DMS53 treated with DMSO at 0.1 percent for 48 hours (cell line): ENCODE data around the gene OR2AG2.
"Not testable (repeated sequence)": the region's sequence is repeated elsewhere in the genome, so short reads cannot be mapped to it uniquely, and the experiment has no call there.

ENCODE experiments used
- DNase-seq: peaks from one replicate; lab custom pipeline; 2025; ENCODE audit not compliant: unreplicated experiment; lab: John Stamatoyannopoulos, UW

OR2AG2 gene, protein sequence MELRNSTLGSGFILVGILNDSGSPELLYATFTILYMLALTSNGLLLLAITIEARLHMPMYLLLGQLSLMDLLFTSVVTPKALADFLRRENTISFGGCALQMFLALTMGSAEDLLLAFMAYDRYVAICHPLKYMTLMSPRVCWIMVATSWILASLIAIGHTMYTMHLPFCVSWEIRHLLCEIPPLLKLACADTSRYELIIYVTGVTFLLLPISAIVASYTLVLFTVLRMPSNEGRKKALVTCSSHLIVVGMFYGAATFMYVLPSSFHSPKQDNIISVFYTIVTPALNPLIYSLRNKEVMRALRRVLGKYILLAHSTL

DNA sequence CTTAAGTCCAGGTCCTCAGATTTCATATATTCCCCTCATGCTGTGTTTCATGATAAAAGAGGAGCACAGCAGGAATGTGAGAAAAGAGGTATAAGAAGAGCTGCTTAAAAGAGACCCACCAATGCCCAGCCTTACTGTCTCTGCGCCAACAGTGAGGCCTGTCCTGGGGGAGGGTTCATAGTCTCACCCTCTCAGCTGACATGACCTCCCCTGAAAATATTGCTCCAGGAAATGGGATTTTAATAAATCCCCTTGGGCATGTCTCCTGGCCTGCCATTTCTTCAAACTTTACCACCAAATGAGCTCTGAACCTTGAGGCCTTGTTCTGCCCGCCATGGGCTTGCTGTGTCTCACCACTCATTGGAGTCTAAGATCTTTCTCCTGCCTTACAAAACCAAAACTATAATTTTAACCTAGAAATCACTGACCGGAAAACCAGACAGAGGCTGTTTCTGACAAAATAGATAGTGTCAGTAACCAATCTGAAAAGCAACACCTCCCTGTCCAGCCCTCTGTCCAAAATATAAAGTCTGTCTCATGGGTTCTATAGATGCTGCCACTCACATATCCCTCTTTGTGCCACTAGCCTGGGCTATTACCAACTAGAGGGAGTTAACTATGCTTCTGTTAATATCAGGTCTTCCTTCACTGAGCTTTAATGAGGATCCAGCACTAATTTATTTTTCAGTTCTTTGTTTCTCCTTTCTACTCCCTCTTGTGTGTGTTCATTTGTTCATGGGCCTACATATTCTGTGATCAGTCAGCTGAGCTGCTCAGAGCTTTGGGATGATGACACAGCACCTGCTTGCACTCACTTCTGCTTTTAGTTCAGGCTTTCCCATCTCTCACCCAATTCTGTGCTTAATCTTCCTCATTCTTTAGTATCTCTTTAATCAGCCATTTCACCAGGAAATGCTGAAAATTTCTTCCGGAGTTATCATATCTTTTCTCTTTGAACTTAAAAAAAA, at the start of gene OR2AG2:
Gene OR2AG2, minus strand, starts transcription at position 51 of the 968 bp plus-strand sequence. CDS start 3,019 bp downstream, outside the sequence.
- DNase-seq = no peak

DNA sequence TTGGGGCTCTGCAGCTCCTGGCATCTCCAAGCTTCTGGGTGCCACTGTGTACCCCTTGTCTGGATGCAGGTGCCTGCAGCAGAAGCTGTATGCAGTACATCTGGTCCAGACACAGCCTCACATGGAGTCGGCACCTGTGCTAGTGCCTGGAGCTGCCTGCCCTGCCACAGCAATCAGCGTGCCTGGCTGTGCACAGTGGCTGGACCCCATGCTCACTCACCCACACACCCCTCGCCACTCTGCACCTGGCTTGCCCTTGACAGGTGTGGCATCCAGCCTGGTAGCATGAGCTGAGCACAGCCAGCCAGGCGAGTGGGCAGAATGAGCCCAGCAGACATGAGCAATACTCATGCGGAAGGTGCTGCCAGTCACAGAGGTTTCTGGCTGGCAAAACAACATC, 47.2 kb upstream of the OR2AG2 start:
- no peak for DNase-seq

DNA sequence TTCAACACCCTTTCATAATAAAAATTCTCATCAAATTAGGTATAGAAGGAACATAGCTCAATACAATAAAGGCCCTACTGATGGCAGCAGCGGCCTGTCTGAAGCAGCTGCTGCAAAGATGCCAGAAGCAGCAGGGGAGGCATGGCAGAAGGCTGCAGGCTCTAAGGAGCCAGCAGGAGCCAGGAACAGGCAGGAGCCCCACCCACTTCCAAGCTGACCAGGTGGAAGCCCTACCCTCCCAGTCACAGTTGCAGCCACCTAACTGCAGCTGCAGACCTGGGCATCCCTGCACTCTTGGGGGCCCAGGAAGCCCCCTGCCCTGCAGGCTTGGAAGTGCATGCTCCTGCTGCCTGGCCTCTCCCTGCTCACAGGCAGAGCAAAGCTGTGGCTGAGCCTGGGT, 45.9 kb upstream of the OR2AG2 start:
- DNase-seq = no peak

DNA sequence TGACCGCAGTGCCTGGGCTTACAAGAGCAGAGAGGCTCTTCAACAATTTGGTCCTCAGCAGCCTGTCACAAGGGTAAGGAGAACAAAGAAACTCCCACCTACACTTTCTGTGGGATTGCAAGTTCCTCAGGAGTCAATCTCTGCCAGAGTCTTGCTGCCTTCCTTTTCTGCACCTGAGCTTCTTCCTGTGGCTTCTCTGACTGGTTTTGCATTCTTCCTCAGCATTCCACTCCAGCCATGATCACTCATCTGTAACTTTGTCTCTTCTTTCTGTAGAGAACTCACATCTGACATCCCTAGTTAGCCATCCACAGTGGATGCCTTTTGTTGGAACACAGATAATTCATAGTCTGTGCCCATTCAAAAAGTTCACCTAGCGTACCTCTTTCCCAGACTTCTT, 41.9 kb upstream of the OR2AG2 start:
- DNase-seq = no peak

DNA sequence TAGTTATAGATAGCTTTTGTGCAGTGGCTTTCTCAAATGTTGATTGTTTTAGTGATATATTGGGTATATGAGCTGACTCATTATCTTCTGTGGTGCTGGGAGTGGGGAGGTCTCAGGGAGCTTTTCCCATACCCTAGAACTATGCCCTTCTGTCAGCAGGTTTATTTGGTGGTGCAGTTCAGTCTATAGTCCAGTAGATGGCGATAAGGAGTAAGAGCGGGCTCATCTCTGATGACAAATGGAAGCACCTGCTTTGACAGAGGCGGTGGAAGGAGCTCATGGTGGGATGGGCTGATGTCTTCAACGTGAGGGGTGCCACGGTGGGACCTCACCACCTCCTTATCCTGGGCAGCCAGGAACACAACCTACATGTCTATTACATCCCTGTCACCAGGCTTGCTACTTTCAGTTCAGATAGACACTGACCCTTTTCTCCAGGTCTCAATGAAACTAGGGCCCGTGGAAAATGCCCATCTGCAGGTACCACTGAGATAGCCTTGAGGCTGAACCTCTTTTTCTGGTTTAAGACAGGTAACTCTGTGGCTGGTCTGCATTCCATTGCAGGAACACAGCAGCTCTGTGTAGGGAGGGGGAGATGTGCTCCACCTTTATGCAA, 40.7 kb upstream of the OR2AG2 start:
- DNase-seq = peak; percentile 58

DNA sequence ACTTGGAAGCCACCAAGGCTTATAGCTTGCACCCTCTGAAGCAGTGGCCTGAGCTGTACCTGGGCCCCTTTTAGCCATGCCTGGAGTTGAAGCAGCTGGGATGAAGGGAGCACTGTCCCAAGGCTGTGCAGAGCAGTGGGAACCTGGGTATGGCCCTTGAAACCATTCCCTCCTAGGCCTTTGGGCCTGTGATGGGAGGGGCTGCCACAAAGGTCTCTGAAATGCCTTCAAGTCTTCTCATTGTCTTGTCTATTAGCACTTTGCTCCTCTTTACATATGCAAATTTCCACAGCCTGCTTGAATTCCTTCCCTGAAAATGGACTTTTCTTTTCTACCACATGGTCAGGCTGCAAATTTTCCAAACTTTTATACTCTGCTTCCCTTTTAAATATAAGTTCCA, 29.3 kb upstream of the OR2AG2 start:
- DNase-seq = not testable (repeated sequence)

DNA sequence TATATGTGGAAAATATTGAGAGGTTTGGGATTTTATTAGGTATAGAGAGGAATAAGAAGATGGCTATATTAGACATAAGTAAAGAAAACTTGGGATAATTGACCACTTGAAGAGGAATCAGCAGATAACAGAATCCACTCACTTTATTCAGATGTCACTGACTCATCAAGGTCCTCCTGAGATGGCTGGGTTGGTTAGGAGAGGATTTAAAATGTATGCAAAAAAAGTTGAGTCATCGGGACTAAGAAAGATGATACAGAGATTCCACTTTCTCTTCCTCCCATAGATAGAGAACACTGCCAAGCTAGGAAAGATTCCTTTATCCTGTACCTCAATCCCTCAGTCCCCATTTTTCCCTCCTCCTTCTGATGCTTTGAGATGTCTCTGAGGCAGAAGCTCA, 27.6 kb upstream of the OR2AG2 start, which contains the start of gene OR6A2:
Gene OR6A2, minus strand, starts transcription at position 288 of the 400 bp plus-strand sequence. CDS start 3,981 bp downstream, outside the sequence.
- no peak for DNase-seq

DNA sequence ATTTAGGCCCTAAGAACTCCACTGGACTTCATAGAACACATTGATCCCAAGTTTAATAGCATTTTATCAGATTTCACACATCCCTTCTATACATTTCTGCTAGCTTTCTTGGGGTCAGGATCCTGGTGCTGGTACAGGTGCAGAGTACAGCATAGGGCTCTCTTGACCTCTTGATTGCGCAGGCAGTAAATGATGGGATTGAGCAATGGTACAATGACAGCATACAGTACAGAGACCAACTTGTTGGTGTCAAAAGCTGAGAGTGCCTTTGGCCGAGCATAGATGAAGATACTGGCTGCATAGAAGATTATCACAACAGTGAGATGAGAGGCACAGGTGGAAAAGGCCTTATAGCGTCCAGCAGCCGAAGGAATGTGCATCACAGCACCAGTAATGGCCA, 22.9 kb upstream of the OR2AG2 start:
- DNase-seq = no peak

DNA sequence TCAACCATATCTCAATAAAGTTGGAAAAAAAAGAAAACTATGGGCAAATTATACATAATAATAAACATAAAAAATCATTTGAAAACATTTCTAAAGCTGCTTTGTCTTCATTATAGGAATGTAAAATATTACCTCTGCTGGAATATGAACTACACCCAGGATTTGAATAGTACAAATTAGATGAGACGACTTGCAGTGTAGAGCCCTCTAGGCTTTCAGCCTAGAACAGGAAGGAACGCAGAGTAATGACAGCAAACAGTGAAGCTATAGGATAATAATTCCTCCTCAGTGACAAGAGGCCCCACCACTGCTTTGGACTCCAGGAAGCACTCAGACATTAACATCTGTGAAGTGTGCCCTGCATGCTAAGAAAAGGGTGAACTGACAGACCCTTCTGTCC, 18.8 kb upstream of the OR2AG2 start:
- DNase-seq = no peak

DNA sequence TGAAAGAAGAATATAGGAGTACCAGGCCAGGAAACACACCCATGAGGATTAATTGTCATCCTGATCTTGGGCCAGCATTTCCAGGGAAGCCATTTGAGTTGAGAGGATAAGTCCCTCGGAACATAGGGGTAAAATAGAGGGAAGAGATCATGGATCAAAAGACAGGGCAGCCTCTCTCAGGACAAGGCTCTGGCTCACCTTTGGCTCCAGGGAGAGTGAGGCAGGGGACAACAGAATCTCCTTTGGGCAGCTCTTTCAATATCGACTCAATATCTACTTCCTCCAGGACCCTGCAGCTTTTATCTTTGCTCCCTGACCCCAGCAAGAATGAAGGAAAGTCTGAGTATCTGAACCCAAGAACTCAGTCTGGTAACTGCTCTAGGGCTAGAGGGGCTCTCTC, 10.9 kb upstream of the OR2AG2 start, which contains the start of gene OR2AG1:
Gene OR2AG1, plus strand, starts transcription at position 301 of the 400 bp plus-strand sequence. CDS start 2,018 bp downstream, outside the sequence.
- DNase-seq = no peak

DNA sequence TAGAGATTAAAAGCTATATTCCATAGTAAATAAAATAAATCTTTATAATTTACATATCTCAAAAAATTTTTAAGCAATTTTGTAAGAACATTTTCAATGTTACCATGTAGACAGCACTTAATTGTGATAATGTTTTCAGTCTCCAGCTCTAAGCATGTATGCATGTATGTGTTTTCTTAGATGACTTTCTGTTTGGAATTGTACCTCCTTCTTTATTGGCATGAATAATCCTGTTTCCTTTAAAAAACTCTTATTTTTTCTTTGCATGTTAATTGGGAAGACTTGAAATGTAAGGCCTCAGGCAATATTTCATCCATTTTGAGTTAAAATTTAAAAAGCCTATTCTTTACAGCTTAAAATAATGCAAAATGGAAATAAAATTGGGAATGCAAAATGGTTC, 9.1 kb upstream of the OR2AG2 start:
- no peak for DNase-seq

DNA sequence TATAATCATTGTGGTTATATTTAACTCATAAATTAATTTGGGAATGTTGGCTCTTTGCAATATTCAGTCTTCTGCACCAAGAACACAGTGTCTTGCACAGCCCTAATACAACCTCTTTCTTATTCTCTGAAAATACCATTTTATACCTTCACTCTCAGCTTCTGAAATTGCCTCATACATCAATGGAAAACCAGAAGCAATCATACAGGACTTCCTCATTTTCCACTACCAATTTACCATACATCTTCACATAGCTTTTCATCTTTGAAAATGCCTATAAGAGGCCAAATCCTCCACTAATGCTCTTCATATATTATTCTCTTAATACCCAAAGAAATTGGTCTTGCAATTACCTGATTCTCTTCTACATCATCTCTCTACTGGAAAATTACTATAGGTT, 6.7 kb upstream of the OR2AG2 start:
- no peak for DNase-seq

DNA sequence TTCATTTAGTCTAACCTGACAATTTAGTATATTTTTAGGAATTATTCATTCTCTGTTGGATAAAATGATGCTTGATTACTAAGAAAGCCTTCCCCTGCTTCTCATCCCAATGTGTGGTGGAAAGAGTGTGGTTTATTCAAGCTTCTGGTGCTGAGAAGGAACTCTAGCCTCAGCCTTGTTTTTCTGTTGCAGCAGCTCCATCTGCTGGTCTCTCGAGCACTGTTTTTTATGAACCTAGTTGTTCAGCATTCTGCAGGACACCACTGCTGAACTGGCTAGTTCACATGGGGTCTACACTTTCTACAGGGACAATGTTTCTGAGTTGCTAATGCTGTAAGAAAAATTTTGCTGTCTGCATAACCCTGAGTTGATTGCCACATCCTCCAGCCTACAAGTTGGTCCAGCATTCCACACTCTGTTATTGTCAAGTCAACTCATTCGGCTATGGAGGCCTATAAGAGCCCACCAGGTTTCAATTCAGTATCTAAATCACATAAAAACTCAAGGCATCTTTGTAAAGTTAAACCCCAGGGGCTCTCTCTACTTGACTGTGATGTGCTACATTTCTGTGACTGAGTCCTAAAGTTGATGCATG, 14.3 kb downstream of the OR2AG2 start:
- DNase-seq = peak; percentile 59

DNA sequence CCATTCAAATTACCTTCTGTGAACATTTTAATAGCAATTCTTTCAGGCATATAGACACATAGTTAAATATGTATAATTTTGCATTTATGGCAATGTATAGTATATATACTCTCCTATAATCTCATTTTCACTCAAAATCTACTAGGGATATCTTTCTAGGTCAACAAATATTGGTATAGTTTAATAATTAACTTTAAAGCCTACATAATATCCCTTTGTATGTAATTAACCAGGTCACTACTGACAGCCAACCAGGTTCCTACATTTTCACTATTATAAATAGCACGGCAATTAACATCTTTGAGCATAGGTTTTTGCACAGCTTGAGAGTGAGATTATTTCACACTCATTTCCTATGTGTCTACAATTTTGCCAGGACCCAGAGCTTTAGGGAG, 15.8 kb downstream of the OR2AG2 start:
- peak; percentile 20 for DNase-seq

DNA sequence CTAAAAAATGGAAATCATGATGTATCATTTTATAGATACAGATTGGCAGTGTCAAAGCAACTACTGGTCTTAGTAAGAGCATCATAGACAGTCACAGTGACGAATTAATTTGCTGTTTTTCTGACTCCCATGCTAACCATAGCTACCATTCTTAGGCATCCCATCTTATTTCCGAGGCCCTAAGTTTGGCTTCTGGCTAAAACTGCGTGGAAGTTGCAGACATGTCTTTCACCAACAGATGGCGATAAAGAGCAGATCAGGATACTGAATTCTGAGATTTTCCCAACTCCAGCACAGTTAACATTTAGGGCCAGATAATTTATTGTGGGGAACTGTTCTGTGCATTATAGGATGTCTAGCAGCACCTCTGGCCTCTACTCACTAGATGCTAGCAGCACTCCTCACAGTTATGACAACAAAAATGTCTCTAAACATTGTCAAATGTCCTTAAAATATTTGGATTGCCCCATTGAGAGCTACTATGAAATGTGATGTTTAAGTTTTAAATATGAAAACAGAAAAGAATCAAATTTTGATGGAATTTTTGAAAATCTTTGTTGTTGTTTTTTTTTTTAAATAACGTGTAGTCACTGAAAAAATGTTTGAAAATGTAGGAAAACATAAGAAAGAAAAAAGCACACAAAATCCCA, 16.3 kb downstream of the OR2AG2 start:
- DNase-seq = peak; percentile 17

DNA sequence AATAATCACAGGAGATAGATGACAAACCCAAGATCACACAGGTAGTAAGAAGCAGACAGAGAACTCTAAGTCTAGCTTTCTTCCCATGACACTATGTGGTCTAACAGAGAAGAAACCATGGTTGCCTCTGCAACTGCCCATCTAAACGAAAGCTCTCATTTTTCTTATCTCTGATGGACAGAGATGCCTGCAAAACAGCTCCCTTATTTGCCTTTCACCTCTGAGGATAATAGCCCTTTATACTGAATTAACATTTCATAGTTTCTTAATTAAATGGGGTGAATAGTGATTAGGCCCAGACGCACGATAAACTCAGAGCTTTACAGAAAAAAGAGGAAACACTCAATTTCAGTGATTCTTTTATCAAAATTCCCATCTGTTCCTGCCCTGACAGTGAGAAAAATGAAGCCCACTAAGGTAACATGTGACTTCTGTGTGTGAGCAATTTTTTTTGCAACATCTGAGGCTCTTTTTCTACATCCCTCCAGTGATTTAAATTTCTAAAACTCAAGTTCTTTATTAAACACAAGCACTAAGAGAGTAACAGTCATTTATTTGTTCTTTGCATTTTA, 24.6 kb downstream of the OR2AG2 start:
- no peak for DNase-seq

DNA sequence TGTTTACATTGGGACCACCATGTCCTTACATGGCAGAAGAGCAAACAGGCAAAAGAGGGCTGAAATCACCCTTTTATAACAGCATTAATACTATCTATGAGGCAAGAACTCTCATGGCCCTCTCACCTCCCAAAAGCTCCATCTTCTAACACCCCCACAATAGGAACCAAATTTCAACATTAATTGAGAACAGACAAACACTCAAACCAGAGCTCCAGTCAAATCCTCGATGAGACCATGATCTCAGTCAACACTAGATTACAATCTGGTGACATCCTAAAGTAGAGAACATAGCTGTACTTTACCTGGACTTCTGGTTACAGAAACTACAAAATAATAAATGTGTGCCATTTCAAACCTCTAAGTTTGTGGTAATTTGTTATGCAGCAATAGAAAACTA, 25.1 kb downstream of the OR2AG2 start:
- DNase-seq = no peak

DNA sequence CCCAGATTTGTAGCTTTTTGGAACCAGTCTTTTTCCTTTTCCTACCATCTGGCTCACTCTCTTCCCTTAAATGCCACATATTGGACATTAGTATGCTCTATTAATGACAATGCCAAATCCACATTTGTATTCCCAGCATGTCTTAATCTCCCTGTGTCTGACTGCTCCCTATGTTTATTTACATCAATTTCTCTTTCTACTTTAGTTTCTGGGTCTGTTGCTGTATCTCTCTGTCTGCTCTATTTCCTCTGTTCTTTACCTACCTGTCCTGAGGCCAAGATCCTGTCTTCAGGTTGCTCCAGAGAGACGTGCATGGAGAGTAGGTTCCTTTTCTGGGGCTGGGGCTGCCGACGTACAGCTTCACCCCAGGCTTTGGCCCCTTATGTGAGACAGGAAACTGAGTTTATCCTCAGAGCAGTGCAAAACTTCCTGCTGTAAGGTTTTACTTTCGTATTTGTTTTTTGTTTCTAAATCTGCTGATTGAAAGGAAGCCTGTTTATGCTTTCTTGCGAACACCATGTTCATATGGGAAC, 25.6 kb downstream of the OR2AG2 start:
- DNase-seq = no peak

DNA sequence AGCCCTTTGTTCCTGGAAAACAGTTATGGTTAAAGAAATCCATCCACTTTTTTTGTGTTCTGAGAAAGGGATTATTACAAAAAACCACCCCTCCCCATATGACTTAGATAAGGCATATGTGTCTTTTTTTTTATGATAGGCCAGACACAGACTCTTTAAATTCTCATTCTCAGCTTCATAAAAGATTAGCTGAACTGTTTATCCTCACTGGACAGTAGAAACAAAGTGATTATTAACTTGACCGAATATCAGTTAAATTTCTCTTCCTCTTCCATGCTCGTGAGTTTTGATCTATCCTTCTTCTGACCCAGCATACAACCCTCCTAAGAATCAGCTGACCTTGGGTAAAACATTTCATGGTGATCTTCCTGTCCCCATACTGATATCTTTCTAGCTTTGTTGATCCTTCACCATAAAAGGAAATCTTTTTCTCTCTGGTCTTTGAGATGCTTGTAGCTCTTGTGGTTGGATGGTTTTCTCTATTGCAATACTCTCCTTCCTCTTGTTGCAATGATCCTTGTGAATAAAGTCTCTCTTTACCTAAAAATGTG, 26.2 kb downstream of the OR2AG2 start:
- DNase-seq = no peak

DNA sequence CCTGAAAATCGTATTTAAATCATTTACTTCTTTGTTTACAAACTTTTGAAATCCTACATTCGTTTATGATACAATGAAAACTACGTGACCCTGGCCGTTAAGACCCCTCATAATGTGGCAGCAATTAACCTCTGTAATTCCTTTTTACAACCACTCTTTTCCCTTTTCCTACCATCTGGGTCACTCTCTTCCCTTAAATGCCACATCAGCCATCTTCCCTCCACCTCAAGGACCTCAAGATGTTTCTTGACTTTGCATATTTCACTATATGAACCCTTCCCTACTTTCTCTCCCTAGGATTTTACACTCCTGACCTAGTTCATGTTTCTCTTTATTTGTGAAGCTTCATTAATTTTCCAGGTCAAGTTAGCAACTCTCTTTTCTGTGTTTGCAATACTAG, 26.8 kb downstream of the OR2AG2 start:
- DNase-seq = no peak
